ENCODE results near the gene CCDC146. TPM values are rescaled to one million over a fixed set of nuclear protein-coding genes. Genes with fewer than 3 reads are reported as not detected.
"Not testable (repeated sequence)": the region's sequence is repeated elsewhere in the genome, so short reads cannot be mapped to it uniquely, and the experiment has no call there.

The CCDC146 gene
- total RNA-seq, 1 experiment from 2014 or later: 1.2 TPM

GRCh38 chr7:77200542-77200941 is 78.1 kb downstream of the CCDC146 start:
- no peak for DNase-seq (ENCODE audit: low spot score)

- DNase-seq (ENCODE audit: low spot score): no peak
These were observed 80.1 kb downstream of the CCDC146 start for GRCh38 chr7:77202481-77202976.

- no peak for DNase-seq (ENCODE audit: low spot score)
These were observed 83.3 kb downstream of the CCDC146 start for GRCh38 chr7:77205706-77206105.

GRCh38 chr7:77208416-77208815 is 86.0 kb downstream of the CCDC146 start:
- no peak for DNase-seq (ENCODE audit: low spot score)

DNA sequence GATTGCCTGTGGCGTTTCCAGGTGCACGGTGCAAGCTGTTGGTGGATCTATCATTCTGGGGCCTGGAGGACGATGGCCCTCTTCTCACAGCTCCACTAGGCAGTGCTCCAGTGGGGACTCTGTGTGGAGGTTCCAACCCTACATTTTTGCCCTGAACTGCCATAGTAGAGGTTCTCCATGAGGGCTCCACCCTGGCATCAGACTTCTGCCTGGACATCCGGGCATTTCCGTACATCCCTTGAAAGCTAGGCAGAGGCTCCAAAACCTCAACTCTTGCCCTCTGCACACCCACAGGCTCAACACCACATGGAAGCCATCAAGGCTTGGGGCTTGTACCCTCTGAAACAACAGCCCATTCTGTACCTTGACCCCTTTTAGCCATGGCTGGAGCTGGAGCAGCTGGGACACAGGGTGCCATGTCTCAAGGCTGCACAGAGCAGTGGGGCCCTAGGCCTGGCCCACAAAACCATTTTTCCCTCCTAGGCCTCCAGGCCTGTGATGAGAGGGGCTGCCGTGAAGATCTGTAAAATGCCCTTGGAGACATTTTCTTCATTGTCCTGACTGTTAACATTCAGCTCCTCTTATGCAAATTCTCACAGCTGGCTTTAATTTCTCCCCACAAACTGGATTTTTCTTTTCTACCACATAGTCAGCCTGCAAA is 87.2 kb downstream of the CCDC146 start:
- no peak for DNase-seq (ENCODE audit: low spot score)

- DNase-seq (ENCODE audit: low spot score): no peak
These were observed 93.9 kb downstream of the CCDC146 start for GRCh38 chr7:77216181-77216845.

- DNase-seq (ENCODE audit: low spot score): no peak
These were observed 95.2 kb downstream of the CCDC146 start for GRCh38 chr7:77217474-77218185.

DNA sequence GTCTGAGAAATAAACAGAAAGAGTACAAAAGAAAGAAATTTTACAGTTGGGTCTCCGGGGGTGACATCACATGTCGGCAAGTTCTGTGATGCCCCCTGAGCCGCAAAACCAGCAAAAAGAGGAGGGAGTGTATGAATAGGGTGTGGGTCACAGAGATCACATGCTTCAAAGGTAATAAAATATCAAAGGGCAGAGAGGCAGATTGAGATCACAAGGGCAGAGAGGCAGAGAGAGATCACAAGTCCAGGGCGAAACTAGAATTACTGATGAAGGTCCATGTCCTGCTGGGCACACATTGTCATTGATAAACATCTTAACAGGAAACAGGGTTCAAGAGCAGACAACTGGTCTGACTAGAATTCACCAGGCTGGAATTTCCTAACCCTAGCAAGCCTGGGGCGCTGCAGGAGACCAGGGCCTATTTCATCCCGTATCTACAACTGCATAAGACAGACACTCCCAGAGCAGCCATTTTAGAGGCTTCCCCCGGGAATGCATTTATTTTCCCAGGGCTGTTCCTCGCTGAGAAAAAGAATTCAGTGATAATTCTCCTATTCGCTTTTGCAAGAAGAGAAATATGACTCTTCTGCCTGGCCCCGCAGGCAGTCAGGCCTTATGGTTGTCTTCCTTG is 97.4 kb downstream of the CCDC146 start:
- DNase-seq (ENCODE audit: low spot score): not testable (repeated sequence)

DNA sequence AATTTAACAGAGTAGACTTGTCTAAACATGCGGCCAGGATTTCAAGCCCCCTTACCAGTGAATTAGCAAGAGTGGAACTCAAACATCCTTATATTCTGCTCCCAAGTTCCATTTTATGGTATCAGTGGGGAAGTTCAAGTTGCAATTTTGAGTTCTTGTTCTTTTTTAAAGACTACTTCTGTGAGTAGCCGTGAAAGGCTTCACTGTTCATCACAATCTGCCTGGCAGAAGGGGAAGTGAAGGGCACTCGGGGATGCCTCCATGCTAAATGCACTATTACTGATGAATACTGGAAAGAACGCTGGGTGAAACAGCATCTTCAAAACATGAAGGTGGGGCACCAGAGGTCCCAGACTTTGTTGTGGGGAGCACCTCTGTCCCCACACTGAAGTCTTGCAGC is 99.7 kb downstream of the CCDC146 start:
- no peak for DNase-seq (ENCODE audit: low spot score)

DNA sequence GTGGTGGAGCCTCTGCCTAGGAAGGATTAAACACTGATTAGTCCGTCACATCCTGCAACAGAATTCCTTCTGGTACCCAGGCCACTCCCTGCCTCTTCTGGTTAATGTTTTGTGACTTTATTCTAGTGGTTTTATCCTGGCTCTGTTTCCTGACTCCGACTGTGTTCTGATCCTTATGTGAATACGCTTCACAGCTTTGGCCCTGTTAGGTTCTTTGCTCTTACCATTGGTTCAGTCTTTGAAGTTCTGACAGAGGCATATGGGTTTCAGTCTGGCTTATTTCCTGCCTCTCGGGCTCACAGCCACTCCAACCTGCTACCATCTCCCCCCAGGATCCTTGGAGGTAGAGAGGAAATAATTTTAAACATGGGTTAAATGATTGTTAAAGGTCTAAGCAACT is 100.4 kb downstream of the CCDC146 start:
- DNase-seq (ENCODE audit: low spot score): no peak

- no peak for DNase-seq (ENCODE audit: low spot score)
These were observed 100.8 kb downstream of the CCDC146 start for GRCh38 chr7:77223261-77223660.

GRCh38 chr7:77226357-77226839 is 104.0 kb downstream of the CCDC146 start:
- DNase-seq (ENCODE audit: low spot score): no peak

DNA sequence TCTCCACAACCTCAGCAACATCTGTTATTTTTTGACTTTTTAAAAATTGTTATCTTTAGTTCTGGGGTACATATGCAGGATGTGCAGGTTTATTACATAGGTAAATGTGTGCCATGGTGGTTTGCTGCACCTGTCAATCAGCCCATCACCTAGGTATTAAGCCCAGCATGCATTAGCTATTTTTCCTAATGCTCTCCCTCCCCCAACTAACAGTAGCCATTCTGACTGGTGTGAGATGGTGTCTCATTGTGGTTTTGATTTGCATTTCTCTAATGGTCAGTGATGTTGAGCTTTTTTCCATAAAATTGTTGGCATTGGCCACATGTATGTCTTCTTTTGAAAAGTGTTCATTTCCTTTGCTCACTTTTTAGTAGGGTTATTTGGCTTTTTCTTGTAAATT is 106.4 kb downstream of the CCDC146 start:
- DNase-seq (ENCODE audit: low spot score): not testable (repeated sequence)

DNA sequence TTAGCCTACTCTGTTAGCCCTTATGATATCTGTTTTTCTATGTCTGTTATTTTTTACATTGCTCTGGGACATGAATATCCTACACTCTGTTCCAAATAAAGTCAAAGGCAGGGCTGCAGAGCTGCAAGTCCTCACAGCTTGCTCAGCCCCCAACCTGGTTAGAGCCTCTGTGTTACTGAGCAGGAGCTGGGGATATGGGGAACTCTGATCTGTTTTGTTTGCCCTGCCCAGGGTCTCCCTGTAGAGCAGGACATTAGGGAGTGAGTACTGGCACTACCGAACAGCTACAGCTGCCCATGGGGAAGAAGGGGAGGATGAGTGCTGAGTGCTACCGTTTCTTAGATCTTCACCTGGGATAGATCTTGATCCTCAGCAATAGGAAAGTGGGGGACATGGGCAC is 110.1 kb downstream of the CCDC146 start:
- no peak for DNase-seq (ENCODE audit: low spot score)

GRCh38 chr7:77235276-77235675 is 112.9 kb downstream of the CCDC146 start:
- no peak for DNase-seq (ENCODE audit: low spot score)

DNA sequence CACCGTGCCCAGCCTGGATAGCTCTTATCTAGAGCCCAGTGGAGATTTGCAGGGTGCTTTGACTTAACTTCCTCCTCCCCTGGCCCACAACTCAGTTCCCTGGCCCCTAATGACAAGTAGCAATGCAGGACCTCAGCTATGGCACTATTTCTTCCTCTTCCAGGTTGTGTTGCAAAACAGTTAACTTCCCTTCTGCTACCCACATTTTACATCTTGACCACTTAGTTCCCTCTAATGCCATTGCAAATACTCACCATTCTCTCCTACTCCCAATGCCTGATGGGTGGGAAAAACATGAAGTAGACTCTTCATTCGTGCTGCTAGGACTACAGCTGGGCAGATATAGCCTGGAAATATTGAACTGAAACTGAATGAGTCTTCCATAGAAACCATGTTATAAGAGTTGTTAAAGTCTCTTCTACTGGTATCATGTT is 116.3 kb downstream of the CCDC146 start:
- DNase-seq (ENCODE audit: low spot score): no peak

GRCh38 chr7:77239471-77239870 is 117.1 kb downstream of the CCDC146 start:
- no peak for DNase-seq (ENCODE audit: low spot score)

DNA sequence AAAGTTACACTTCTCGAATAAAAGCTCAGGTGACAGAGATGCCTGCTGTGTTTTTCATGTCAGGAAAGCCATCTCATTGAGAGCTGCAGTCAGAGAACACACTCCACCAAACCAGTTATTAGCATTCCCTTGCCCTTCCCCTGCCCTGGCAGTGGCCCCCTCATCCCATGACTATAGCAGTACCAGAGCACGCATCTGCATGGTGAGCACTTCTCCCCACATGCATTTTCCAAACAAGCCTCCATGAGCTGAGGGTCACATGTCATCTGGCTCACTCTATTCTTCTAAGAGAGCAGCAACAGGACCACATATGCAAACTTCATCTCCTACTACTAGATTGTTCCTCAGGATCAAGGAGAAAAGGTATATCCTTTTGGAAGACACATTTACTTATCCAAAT is 119.7 kb downstream of the CCDC146 start:
- no peak for DNase-seq (ENCODE audit: low spot score)

- no peak for DNase-seq (ENCODE audit: low spot score)
These were observed 120.1 kb downstream of the CCDC146 start for GRCh38 chr7:77242554-77242953.

DNA sequence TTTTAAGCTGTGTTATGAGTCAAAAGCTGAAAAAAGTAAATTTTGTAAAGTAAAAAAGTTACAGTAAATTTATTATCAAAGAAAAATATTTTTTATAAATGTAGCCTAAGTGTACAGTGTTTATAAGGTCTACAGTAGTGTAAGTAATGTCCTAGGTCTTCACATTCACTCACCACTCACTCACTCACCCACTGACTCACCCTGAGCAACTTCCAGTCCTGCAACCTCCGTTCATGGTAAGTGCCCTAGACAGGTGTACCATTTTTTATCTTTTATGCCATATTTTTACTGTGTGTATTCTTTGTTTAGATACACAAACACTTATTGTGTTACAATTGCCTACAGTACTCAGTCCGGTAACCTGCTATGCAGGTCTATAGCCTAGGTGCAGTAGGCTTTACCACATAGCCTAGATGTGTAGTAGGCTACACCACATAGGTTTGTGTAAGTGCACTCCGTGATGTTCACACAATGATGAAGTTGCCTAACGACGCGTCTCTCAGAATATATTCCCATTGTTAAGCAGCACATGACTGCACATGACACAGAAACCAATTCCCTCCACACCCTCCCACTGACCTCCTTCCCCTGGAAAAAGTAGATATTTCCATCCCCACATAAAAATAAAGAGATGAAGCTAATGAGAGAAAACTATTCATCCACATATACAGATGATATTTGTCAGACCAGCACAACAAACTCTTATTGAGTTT is 122.0 kb downstream of the CCDC146 start:
- no peak for DNase-seq (ENCODE audit: low spot score)

DNA sequence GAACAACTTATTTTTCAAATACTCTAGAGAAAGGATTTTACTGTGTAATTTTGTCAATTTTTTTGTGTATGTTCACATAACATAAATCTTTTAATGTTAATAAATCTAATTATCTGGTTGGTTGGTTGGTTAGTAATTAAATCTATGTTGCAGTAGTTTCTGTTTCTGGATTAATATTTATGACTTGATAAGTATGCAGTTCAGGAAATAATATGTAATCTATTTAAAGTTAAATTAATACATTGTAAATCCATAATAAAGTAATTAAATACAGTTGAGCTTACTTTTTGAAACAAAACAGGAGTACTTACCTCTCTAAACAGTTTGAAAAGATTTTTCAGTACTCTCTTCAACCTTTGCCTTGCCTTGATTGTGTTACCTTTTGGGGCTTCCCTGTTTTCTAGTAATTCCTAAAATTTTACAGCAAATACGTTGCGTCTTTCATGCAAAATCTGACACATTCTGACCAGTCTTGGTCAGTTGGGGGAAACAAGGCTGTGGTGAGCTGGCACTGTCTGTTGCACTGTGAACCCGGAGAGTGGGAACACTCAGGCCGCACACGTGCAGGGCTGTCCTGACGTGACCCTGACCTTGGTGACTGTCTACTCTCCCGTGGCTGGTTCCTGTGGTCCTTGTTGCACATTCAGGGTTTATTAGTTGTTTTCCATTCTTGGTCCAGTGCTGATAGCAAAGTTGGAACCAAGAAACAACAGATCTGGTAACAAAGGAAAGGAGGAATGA is 122.8 kb downstream of the CCDC146 start:
- no peak for DNase-seq (ENCODE audit: low spot score)
